ENCODE measurements around the gene HSPB7.
"Not testable (repeated sequence)": the region's sequence is repeated elsewhere in the genome, so short reads cannot be mapped to it uniquely, and the experiment has no call there.

The HSPB7 gene

DNA sequence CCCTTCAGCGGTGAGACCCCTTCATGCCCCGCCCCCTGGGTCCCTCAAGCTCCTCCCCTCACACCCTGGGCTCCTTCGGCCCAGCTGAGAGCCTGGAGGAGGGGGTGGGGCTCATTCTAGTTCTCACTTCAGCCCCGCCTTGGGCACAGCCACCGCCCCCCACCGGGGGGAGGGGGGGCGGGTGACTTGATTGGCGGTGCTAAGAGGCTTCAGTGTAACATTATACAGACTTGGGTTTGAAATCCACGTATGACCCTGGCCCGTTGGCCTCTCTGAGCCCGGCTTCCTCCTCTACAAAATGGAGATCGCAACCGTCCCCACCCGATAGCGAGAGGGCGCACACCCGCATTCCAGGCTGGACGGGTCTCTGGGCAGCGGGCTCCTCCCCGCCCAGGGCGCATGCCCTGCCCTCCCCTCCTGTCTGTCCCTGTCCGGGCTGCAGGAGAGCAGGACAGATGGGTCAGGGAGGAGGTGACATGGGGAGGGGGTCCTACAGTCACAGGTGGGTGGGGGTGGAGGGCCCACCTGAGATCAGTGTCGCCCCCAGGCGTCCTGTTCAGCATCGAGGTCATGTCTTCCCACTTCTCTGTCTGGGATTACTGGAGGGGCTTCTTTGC is 30.8 kb upstream of the HSPB7 start:
- peak; percentile 41 to 52 for DNase-seq

DNA sequence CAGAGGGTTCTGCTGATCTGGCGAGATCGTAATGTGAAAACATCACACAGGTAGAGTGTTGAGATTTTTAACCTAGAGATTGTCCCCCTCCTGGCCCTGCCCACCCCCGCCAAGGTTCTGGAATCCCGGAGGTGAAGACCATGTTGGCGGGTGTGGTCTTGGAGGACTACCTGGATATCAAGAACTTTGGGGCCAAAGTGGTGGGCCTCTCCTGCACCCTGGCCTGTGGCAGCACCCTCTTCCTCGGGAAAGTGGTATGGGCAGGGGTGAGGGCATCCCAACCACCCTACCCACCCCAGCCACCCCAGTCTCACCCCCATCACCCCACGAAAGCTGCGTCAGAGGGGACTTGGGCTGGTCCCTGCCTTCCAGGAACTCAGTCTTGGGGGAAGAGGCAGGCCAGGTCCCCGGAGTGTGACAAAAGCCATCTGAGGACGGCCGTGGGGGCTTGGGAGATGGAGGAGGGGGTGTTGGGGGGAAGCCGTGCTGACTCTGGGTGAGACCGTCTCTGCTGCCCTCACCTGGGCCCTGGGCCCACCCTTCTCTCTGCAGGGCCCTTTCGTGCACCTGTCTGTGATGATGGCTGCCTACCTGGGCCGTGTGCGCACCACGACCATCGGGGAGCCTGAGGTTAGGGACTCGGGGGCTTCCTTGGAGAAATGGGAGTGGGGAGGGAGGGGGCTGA is 30.1 kb upstream of the HSPB7 start:
- no peak for DNase-seq

DNA sequence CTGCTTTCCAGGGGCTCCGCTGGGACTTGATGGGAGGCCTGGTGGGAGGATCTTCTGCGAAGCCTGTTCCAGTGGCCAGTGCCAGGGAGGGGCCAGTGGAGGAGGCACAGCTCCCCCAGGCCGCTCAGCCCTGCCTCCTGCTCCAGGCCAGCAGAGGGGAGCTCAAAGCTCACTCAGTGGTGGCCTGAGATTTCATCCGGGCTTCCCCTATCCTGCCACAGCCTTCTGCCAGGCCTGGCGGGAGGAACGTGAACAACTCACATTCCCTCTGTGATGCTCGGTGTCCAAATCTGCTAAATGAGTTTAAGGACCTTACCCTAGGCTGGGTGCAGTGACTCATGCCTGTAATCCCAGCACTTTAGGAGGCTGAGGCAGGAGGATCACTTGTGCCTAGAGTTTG is 29.0 kb upstream of the HSPB7 start:
- no peak for DNase-seq

DNA sequence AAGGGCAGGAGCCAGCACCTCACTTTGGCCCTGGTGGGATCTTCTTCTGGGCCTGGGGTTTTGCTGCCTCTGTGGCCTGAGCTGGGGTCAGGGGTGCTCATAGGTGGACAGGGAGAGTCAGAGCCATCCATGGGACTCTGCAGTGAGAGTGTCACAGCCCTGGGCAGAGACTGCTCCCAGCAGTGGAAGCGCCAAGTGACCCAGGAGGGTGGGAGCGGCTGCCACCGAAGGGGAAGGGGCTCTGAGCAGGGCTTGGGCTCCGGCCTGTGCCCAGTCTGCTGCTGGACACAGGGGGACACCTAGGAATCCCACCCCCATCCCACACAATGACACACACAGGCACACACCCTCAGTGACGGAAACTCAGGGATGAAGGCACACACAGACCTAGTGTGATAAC is 26.1 kb upstream of the HSPB7 start:
- DNase-seq: no peak

DNA sequence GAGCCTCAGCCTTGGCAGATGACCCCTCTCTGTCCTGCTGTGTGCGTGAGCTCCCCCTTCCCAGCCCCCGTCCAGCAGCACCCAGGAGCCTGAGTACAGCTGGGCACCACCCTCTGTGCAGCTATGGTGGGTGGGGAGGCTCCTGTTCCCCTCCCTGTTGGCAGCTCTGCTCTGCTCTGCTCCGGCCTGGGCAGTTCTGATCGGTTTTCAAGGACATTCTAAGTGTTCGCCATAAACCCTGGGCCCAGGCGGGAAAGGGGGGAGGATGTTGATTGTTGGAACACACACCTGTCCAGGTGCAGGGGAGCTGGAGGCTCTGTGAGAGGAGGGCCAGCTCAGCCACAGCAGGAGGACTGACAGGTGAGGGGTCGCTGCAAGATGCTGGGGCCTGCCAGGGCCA is 25.7 kb upstream of the HSPB7 start, which contains the start of gene CLCNKB:
Gene CLCNKB, plus strand, starts transcription at position 262 of the 400 bp plus-strand sequence. CDS start 711 bp downstream, outside the sequence.
- DNase-seq: no peak

DNA sequence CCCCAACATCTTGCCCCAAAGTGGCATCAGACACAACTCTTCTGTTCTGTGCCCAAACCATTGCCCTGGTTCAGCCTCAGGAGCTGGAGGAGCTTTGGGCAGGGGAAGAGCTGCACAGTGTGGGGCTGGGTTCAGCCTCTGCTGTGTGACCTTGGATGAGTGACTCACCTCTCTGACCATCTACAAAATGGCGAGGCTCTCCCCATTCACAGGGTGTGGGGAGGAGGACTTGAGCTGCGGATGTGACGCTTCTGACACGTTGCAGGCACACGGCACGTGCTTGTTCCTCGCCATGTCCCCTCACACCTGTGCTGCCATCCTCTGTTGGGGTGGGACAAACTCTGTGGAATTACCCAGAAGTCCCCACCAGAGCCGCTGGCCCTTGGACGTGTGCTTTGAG is 24.8 kb upstream of the HSPB7 start:
- not testable (repeated sequence) for DNase-seq

DNA sequence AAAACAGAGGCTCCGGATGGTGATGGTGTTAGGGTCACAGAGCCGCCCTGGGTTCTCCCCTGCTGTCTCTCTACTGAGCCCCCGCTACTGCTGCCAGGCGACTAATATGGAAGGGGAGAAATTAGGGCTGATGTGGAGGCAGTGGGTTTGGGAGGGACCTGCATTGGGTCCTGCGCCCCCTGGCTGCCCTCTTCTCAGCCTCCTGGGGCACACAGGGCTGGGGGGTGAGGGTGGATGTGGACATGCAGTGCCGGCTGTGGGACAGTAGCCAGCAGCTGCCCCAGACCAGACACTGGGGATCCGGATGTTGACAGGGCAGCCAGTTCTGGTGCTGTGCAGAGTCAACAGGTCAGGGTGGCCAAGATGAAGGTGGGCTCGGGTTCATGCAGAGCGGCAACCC is 24.3 kb upstream of the HSPB7 start:
- DNase-seq: no peak

DNA sequence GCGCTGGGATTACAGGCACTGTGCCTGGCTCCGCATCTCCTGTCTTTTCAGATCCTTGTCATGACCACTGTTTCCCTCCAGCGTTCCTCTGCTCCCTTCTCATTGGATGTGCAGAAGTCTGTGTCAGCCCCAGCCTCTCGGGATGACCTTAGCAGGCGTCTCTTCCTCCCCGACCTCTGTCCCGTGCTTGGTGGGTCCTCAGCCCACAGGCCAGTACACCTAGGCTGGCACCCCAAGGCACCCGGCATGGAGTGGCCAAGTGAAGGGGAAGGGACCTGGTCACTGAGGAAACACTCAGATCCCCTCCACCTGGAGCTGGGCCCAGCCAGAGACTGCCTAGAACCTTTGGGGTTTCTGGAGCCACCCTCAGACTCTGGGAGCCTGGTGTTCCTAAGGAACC is 23.4 kb upstream of the HSPB7 start:
- no peak for DNase-seq

DNA sequence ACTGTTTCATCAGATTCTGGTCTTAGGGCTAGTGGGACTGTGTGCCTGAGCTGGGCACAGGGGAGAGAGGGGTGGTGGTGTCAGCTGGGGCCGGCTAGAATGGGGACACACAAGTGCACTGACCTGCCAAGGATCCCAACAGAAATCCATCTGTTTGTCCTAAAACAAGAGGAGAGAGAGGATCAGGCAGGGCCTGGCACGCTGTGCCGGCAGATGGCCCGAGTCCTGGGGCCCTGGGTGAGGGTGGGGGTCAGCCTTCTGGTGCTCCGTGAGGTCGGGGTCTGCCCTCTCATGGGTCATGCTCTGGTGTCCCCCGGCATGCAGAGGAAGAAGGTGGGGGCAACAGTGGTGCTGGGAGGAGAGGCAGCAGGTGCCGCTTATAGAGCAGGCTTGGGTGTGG is 22.0 kb upstream of the HSPB7 start:
- not testable (repeated sequence) for DNase-seq

DNA sequence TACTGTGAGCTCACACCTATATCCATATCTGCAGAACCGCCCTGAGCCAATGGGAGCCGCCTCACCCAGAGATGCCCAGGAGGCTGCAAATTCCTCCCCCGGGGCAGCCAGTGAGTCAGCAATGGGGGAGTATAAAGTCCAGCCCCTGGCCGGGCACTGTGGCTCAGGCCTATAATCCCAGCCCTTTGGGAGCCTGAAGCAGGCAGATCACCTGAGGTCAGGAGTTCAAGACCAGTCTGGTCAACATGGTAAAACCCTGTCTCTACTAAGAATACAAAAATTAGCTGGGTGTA is 20.7 kb upstream of the HSPB7 start:
- DNase-seq: no peak

DNA sequence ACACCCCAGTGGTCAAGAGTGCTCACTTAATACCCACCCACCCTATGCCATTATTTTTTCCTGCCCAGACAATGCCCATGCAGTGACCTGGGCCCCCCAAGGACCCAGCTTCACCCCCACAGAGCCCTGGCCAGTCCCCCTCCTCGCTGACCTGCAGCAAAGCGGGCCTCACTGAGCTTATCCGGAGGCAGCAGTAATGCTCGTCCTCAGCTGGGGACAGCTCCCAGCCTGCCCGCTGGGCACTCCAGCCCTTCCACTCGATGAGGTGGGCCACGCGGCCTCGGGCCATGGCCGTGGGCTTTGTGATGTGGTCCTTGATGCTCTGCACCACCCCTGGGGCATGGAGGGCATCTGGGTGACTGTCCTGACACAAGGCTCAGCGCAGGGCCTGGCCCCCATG is 18.6 kb upstream of the HSPB7 start:
- not testable (repeated sequence) for DNase-seq

DNA sequence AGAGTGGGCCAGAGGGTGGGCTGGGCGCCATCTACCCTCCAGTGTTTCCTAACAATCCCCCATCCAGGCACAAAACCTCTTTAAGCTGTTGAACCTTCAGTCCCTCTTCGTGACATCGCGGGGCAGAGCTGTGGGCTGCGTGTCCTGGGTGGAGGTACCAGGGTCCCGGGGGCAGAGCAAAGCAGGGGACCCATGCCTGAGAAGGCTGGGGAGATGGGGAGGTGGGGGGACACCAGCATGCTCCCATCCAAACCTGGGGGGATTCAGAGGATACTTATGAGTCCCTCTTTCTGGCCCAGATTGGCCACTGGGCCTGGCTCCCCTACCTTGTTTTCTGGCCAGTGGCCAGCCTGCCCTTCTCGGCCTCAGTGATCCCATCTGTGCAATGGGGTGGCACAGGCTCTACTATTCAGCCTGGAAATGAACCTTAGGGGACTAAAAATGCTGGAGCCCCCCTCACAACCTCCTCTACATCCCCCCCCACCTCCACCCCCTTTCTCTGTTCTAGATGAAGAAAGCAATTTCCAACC is 15.3 kb upstream of the HSPB7 start:
- not testable (repeated sequence) for DNase-seq

DNA sequence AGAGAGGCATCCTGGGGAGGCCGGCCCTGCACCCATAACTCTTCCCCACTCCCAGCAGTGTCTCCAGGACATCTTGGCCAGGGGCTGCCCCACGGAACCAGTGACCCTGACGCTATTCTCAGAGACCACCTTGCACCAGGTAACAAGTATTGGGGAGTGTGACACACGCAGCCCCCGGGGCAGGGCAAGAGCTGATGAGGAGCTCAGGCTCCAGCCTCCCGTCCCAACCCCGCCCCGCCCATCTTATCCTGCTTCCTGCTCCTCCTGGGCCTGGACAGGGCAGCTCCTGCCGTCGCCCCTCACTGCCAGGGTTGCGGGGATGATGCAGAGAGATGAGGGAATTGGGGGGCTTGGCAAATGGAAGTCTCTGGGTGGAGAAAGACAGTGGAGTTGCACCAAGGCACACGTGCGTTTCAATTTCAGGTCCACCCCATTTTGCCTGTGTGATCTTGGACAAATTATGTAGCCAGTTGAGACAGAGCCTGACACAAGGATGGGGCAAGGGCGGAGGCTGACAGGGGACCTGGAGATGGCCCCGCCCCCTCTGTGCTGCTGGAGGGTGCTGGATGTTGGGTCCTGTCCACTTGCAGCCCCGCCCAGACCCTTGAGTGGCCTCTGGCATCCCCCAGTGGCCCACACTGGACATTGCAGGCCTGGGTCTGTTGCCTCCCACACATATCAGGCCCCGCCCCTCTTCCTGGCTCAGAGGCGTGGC is 14.7 kb upstream of the HSPB7 start:
- peak; percentile 26 to 47 for DNase-seq

DNA sequence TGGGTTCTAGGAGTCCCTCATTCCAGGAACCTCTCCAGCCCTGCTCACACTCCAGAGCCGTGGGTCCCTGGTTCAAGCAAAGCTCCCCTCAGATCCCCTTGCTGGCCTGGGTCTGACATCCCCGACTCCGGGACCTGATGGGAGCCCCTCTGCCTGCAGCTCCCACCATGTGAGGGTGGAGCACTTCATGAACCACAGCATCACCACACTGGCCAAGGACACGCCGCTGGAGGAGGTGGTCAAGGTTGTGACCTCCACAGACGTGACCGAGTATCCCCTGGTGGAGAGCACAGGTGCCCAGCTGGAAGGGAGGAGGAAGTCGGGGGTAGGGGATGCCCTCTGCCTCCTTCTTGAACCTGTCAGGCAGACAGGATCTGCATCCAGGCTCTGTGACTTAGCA is 13.7 kb upstream of the HSPB7 start:
- no peak for DNase-seq

DNA sequence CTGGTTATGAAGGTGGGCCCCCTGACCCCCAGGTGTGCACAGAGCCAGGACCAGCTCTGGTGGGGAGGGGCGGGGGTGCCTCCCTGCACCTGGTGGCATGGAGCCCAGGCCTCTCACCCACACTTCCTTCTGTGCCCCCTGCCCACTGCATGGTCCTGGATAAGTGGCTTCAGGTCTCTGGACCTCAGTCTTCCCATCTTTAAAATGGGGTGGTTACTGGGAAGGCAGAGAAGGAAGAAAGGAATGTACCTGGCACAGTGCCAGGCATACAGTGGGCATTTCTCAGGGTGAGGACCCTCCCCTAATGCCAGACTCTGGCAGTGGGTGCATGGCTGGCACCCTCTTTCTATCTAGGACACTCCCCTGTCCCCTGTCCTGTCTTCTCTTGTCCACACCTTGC is 11.4 kb upstream of the HSPB7 start:
- DNase-seq: no peak

DNA sequence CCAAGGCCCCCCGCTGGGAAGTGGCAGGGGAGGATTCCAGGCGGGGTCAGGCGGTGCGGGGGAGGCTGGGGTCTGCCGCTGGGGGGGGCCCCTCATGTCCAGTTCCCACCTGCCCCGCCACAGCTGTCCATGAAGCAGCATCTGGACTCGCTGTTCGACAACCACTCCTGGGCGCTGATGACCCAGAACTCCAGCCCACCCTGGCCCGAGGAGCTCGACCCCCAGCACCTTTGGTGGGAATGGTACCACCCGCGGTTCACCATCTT is 11.1 kb upstream of the HSPB7 start:
- not testable (repeated sequence) for DNase-seq

DNA sequence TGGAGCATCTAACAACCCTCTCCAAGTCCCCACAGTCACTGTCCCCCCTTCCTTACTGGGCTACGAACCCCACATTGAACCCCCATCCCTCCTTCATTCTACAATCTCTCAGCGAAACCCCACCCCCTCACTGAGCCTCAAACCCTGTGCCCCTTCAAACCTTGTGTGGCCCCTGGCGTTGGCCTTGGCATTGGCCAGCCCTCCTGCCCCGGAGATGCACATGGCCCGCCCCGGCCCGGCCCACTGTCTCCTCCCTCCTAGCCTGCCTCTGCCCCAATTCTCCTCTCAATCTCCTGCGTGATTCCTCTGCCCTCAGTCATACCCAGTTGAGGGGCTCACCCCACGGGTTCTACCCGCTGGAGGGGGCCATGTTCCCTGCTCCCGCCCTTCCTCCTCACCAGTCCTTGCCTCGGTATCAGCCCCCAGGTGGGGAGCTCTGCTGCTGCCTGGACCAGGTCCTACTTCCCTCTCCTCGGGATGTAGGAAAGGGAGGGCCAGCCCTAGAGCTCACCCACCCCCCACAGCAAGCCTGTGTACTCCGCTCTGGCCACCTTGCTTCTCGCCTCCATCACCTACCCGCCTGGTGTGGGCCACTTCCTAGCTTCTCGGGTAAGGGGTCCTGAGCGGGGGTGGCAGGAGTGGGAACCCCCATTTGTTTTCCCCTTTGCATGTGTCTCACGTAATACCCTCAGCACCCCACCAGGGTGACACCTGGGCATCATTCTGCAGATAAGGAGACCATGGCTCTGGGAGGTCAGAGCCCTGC is 10.6 kb upstream of the HSPB7 start:
- no peak for DNase-seq

DNA sequence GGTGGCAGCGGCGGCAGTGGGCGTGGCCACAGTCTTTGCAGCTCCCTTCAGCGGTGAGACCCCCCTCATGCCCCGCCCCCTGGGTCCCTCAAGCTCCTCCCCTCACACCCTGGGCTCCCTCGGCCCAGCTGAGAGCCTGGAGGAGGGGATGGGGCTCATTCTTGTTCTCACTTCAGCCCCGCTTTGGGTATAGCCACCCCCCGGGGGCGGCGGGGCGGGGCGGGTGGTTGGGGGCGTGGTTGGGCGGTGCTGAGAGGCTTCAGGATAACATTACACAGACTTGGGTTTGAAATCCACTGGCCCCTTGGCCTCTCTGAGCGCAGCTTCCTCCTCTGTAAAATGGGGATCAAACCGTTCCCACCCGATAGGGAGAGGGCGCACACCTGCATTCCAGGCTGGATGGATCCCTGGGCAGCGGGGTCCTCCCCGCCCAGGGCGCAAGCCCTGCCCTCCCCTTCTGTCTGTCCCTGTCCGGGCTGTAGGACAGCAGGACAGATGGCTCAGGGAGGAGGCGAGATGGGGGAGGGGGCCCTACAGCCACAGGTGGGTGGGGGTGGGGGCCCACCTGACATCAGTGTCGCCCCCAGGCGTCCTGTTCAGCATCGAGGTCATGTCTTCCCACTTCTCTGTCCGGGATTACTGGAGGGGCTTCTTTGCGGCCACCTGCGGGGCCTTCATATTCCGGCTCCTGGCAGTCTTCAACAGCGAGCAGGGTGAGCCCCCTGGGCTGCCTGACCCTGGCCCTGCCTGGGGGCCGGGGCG is 9.1 kb upstream of the HSPB7 start:
- peak; percentile 42 to 50 for DNase-seq

DNA sequence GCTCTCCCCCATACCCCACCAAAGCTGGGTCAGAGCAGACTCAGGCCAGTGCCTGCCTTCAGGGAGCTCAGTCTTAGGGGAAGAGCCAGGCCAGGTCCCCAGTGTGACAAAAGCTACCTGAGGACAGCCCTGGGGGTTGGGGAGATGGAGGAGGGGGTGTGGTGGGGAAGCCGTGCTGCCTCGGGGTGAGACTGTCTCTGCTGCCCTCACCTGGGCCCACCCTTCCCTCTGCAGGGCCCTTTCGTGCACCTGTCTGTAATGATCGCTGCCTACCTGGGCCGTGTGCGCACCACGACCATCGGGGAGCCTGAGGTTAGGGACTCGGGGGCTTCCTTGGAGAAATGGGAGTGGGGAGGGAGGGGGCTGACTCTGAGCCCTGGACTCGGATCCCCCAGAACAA is 8.5 kb upstream of the HSPB7 start:
- not testable (repeated sequence) for DNase-seq

DNA sequence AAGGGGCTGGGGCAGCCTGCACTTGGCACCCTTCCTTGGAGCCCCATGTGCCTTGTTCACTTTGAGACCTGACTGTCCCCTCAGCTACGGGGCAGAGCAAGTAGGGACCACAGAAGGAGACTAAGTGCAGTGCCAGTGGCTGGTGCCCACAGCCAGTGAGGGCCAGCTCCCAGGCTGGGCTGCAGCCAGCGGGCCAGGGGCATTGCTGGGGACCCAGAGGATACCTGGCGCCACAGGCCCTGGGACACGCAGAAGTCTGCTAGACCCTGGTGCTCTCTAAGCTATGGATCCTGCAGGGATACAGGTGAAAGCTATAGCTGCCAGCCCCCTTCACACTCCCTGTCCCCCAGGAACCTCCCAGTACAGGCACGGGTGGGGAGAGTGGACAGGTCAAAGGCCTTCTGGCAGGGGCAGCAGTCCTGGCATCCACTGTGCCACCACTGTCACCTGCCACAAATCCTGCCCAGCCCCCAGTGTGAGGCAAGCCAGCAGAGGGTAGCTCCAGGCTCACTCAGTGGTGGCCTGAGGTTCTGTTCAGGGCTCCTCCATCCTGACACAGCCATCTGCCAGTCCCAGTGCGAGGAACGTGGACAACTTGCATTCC is 5.3 kb upstream of the HSPB7 start:
- no peak for DNase-seq

DNA sequence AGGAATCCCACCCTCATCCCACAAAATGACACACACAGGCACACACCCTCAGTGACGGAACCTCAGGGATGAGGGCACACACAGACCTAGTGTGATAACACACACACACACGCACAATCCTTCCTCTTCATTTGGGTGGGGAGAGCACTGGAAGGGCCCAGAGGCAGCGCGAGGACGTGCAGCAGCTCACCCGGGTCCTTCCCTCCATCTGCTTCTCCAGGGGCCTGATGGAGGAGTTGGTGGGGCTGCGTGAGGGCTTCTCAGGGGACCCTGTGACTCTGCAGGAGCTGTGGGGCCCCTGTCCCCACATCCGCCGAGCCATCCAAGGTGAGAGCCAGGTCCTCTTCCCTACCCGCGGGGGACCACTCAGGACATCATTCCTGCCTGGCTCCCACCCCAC is 4.5 kb upstream of the HSPB7 start:
- no peak for DNase-seq

DNA sequence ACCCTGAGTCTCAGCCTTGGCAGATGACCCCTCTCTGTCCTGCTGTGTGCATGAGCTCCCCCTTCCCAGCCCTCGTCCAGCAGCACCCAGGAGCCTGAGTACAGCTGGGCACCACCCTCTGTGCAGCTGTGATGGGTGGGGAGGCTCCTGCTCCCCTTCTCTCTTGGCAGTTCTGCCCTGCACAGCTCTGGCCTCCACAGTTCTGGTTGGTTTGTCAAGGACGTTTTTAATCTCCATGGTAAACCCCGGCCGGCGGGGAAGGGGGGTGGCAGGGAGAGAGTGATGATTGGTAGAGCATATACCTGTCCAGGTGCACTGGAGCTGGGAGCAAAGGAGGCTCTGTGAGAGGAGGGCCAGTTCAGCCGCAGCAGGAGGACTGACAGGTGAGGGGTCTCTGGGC is 3.8 kb upstream of the HSPB7 start, which contains the start of gene CLCNKA:
Gene CLCNKA, plus strand, starts transcription at position 356 of the 400 bp plus-strand sequence. CDS start 584 bp downstream, outside the sequence.
- no peak for DNase-seq
